Vagina (tissue), 2 donors: ENCODE data around the gene TNIP3.

Source experiments
- POLR2A ChIP-seq, 2 donors: fragments of 450-650 bp; IDR thresholded peaks; one replicate each; pipeline ENCODE4 v1.6.1; 2017; ENCODE audit warnings: antibody characterized with exemption in 2 of 2, mild to moderate bottlenecking in 2 of 2, moderate library complexity in 2 of 2
- TF ChIP-seq, protein P1 (sequence below), 3 experiments: fragments of 450-650 bp in 2 of 3; fragments of 200-600 bp in 1 of 3; sonication (generic) in 1 of 3; IDR thresholded peaks; one replicate each; pipeline ENCODE4 v1.5.1; 2017 to 2019; ENCODE audit warnings: antibody characterized with exemption in 3 of 3, mild to moderate bottlenecking in 2 of 3, moderate library complexity in 2 of 3

DNA sequence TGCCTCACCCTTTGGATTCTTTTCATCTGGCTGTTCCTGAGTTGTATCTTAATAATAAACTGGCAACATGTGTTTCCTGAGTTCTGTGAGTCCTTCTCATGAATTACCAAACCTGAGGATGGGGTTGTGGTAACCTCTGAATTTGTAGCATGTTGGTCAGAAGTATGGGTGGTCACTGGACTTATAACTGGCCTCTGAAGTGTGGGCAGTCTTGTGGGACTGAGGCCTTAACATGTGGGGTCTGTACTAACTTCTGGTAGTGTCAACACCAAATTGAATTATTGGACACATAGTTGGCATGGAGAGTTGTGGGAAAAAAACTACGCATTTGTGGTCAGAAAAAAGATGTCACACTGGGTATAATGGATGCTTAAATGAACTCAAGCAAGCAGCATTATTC lies 45.0 kb upstream of the TNIP3 start:
- TF ChIP-seq, protein P1, sequence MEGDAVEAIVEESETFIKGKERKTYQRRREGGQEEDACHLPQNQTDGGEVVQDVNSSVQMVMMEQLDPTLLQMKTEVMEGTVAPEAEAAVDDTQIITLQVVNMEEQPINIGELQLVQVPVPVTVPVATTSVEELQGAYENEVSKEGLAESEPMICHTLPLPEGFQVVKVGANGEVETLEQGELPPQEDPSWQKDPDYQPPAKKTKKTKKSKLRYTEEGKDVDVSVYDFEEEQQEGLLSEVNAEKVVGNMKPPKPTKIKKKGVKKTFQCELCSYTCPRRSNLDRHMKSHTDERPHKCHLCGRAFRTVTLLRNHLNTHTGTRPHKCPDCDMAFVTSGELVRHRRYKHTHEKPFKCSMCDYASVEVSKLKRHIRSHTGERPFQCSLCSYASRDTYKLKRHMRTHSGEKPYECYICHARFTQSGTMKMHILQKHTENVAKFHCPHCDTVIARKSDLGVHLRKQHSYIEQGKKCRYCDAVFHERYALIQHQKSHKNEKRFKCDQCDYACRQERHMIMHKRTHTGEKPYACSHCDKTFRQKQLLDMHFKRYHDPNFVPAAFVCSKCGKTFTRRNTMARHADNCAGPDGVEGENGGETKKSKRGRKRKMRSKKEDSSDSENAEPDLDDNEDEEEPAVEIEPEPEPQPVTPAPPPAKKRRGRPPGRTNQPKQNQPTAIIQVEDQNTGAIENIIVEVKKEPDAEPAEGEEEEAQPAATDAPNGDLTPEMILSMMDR (IDR thresholded peaks at IDR 0.05): no peak
- no peak for TF ChIP-seq POLR2A (IDR thresholded peaks at IDR 0.05)
